GM18951 (cell line): Measurements from ENCODE around the gene GAK.
"Not testable (repeated sequence)": the region's sequence is repeated elsewhere in the genome, so short reads cannot be mapped to it uniquely, and the experiment has no call there.

Experiments used
- POLR2A ChIP-seq: IDR thresholded peaks from 4 replicates; pipeline ENCODE4 v1.6.1; 2011; ENCODE audit warnings: mild to moderate bottlenecking; ENCODE audit not compliant: insufficient read length, insufficient read depth; ENCODE audit errors: extremely low read depth
- in situ Hi-C: fragments of 300-500 bp; cut with MboI; formaldehyde crosslinking; loops from one replicate; pipeline ENCODE4 v1.12.0; 2022; ENCODE audit warnings: low sequenced_read_pairs, mixed read lengths, inconsistent platforms; ENCODE audit not compliant: unreplicated experiment

GAK gene

GRCh38 chr4:921830-922331 lies 10.2 kb downstream of the GAK start:
- TF ChIP-seq POLR2A: peak; percentile 18
- in situ Hi-C loops: no loop called here

GRCh38 chr4:919004-919680 lies 13.0 kb downstream of the GAK start:
- in situ Hi-C loops: not testable (repeated sequence)

- in situ Hi-C loops: not testable (repeated sequence)
Measured at GRCh38 chr4:918591-918990, 13.5 kb downstream of the GAK start.

GRCh38 chr4:917992-918391 lies 14.1 kb downstream of the GAK start:
- TF ChIP-seq POLR2A: no peak
- in situ Hi-C loops: no loop called here

GRCh38 chr4:917466-917865 lies 14.7 kb downstream of the GAK start:
- in situ Hi-C loops: no loop called here
- no peak for TF ChIP-seq POLR2A

GRCh38 chr4:915595-915994 lies 16.5 kb downstream of the GAK start:
- in situ Hi-C loops: no loop called here
- TF ChIP-seq POLR2A: no peak

DNA sequence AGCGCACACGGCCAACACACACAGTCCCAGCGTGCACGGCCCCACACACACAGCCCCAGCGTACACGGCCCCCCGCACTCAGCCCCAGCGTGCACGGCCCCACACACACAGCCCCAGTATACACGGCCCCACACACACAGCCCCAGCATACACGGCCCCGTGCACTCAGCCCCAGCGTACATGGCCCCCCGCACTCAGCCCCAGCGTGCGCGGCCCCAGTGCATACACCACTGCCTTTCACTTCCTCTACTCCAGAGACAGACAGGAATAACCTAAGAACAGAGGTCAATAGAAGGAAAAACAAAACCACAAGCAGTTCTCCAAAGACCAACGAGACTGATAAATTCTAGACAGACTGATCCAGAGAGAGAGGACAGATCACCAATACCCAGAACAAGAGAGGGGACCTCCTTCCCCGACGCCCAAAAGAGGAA lies 17.1 kb downstream of the GAK start:
- in situ Hi-C loops: no loop called here
- no peak for TF ChIP-seq POLR2A

DNA sequence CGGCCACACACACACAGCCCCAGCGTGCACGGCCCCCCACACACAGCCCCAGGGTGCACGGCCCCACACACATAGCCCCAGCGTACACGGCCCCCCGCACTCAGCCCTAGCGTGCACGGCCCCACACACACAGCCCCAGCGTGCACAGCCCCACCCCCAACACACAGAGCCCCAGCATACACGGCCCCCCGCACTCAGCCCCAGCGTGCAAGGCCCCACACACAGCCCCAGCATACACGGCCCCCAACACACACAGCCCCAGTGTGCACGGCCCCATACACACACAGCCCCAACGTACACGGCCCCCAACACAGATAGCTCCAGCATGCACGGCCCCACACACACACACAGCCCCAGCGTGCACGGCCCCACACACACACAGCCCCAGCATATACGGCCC lies 17.6 kb downstream of the GAK start:
- in situ Hi-C loops: no loop called here
- TF ChIP-seq POLR2A: no peak

DNA sequence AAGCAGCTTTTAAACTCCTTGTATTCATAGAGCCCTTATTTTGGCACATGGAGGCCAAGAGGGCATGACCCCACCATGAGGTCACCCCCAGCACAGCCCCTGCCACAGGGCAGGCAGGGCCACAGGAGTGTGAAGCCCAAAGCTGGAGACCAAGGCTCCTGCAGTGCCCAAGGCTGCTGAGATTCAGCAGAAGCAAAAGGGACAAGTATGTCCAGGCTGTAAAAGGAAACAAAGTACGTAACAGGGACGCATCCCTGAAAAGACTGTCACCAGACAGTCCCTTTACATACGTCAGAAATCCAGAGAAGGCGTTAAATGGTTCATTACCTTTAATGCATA lies 18.9 kb downstream of the GAK start:
- in situ Hi-C loops: no loop called here
- no peak for TF ChIP-seq POLR2A

- in situ Hi-C loops: no loop called here
- no peak for TF ChIP-seq POLR2A
Measured at GRCh38 chr4:912548-913279, 19.4 kb downstream of the GAK start.

DNA sequence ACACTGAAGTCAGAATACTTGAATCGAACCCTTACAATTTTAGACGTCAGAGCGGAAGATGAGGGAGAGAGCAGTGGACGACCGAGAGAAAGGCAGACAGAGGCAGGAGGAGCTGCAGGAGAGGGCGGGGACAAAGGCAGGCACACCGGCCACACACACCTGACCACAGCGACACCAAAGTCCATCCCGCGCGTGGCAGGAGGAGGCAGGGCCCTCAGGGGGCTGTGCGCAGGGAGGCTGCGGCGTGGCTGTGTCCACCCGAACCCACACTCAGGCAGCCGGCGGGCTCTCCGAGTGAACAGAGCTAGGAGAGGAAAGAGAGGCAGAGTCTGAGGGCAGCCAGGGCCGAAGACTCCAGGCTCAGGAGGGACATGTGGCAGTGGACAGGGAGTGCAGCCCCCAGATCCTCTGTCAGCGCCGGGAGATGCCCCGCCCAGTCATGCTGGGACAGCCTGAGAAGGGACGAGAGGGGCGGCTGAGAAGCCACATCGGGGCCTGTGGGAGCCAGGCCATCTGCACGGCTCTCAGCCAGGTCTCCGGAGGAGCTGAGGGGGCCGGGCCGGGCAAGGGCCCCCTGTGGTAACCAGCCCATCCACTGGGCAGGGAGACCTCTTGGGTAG lies 20.1 kb downstream of the GAK start:
- no peak for TF ChIP-seq POLR2A
- in situ Hi-C loops: no loop called here

DNA sequence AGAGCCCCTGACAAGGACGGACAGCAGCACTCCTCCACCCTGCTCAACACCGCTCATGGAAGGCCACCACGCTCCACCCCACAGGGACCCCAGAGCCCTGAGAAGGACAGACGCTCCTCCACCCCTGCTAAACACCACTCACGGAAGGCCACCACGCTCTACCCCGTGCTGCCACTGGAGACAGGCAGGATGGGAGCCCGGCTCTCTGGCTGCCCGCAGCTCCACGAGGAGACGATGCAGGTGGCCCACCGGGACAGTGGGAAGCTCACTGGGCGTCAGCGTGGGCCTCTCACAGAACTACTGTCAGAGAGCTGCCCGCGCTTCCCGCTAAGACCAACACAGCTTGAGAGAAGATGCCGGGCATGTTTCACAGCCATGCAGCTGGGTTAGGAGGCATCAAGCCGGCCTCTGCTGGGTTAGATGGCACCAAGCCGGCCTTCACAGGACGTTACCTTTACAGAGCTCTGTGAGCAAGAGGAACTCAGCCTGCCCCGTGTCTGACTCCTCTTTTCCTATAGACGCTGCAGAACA lies 20.8 kb downstream of the GAK start:
- in situ Hi-C loops: no loop called here
- no peak for TF ChIP-seq POLR2A

- TF ChIP-seq POLR2A: no peak
- in situ Hi-C loops: no loop called here
Measured at GRCh38 chr4:910366-911091, 21.6 kb downstream of the GAK start.
